ENCODE data around the gene HDAC9. TPM values are rescaled to one million over a fixed set of nuclear protein-coding genes. Genes with fewer than 3 reads are reported as not detected.
A peak's percentile ranks its signal among the peaks of the same experiment; 100 is the strongest.

HDAC9 gene
- total RNA-seq, 1 donor from 2014 or later = 0.52 TPM

GRCh38 chr7:18498341-18498740 lies 2.8 kb downstream of the HDAC9 start:
- H3K27me3 Mint-ChIP-seq (ENCODE audit: low read depth) = no peaks in the 10 kb centered on the region
- no peaks in the 10 kb centered on the region for H3K9me3 Mint-ChIP-seq
- H3K4me1 Mint-ChIP-seq (ENCODE audit: low read depth) = peaks cover 15% of the 10 kb centered on the region
- no peak for DNase-seq (ENCODE audit: low spot score)
- H3K27ac Mint-ChIP-seq = no peak overlapping the region
- no peaks in the 10 kb centered on the region for H3K36me3 Mint-ChIP-seq (ENCODE audit: low read depth)
- intact Hi-C loops (cut with micrococcal nuclease) = no loop called here
- H3K4me3 Mint-ChIP-seq (ENCODE audit: low read depth) = no peak overlapping the region

DNA sequence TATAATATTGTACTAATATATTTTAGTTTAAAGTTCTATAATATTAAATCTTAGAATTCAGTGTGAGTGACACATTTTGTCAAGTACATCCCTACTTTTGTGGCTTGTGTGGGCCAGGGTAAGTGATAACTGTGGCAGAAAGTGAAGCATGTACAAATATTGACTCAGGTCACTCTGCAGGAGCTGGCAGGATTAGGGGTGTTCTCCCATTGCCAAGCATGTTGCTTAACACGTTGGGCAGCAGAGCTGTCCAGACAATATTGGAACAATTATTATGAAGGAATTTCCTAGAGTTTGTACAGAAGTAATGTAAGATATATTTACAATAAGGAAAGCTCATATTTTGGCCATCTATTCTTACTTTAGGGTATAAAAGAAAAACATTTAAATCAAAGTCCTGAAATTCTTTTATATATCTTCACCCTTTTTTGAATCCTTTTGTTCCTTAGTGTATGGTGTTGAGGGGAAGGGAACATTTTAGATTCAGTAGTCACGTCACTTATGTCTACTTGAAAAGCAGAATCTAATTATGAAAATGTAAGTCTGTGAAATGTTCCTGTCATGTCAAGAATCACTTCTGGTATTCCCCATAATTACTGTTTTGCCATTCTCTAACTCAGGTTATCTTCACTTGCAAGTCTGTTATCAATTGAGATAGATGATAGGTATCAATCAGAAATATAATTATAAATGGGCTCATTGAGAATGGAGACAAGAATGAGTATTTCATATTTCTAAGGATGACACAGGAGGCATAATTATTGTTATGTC lies 4.0 kb downstream of the HDAC9 start:
- no peaks in the 10 kb centered on the region for H3K9me3 Mint-ChIP-seq
- no peak overlapping the region for H3K27ac Mint-ChIP-seq
- peaks cover 15% of the 10 kb centered on the region for H3K4me1 Mint-ChIP-seq (ENCODE audit: low read depth)
- DNase-seq (ENCODE audit: low spot score) = no peak
- H3K36me3 Mint-ChIP-seq (ENCODE audit: low read depth) = no peaks in the 10 kb centered on the region
- H3K27me3 Mint-ChIP-seq (ENCODE audit: low read depth) = no peaks in the 10 kb centered on the region
- H3K4me3 Mint-ChIP-seq (ENCODE audit: low read depth) = no peak overlapping the region
- intact Hi-C loops (cut with micrococcal nuclease) = no loop called here

DNA sequence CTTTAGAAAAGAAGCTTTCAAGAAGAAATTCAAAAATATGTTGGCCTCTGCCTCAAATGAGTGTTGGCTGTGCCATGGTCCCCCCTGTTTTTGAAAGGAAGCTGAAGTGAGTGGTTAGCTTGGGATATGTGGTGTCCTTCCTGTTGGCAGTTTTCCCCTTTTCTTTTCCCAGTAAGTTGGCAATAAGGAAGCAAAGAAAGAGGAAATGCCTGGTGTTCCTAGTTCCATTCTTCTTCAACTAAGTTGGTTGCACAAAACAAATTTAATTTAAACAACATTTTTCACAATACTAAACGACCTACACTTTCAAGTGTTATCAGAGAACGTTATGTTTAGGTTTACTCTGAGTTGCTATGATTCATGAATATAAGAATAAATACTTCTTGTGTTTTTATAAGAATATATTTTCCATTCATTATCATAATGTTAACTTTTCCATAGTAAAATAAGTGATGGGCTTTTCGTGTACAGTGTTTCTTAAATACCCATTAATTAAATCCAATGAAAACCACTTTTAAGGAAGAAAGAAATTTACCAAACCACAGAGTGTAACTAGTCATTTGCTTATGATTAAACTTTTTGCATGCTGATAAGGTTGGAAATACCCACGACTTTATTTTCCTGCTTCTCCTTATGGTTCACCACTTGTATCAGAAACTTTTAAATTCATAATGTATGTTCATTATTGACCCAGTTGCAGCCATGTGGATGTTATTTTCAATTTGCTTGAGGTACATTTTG lies 7.7 kb downstream of the HDAC9 start:
- Mint-ChIP-seq H3K27ac (no peak overlapping the region), H3K4me1 (ENCODE audit: low read depth) (no peaks in the 10 kb centered on the region), H3K36me3 (ENCODE audit: low read depth) (no peaks in the 10 kb centered on the region), H3K27me3 (ENCODE audit: low read depth) (no peaks in the 10 kb centered on the region), H3K9me3 (no peaks in the 10 kb centered on the region), H3K4me3 (ENCODE audit: low read depth) (no peak overlapping the region)
- intact Hi-C loops (cut with micrococcal nuclease) = no loop called here
- DNase-seq (ENCODE audit: low spot score) = no peak

GRCh38 chr7:18504965-18505364 lies 9.4 kb downstream of the HDAC9 start:
- DNase-seq (ENCODE audit: low spot score) = no peak
- Mint-ChIP-seq H3K9me3 (no peaks in the 10 kb centered on the region), H3K4me3 (ENCODE audit: low read depth) (no peak overlapping the region), H3K4me1 (ENCODE audit: low read depth) (peaks cover 9% of the 10 kb centered on the region), H3K36me3 (ENCODE audit: low read depth) (no peaks in the 10 kb centered on the region), H3K27ac (no peak overlapping the region), H3K27me3 (ENCODE audit: low read depth) (no peaks in the 10 kb centered on the region)
- intact Hi-C loops (cut with micrococcal nuclease) = no loop called here

- H3K9me3 Mint-ChIP-seq = no peaks in the 10 kb centered on the region
- intact Hi-C loops (cut with micrococcal nuclease) = no loop called here
- no peaks in the 10 kb centered on the region for H3K27me3 Mint-ChIP-seq (ENCODE audit: low read depth)
- no peak overlapping the region for H3K27ac Mint-ChIP-seq
- peaks cover 9% of the 10 kb centered on the region for H3K4me1 Mint-ChIP-seq (ENCODE audit: low read depth)
- DNase-seq (ENCODE audit: low spot score) = no peak
- no peaks in the 10 kb centered on the region for H3K36me3 Mint-ChIP-seq (ENCODE audit: low read depth)
- H3K4me3 Mint-ChIP-seq (ENCODE audit: low read depth) = no peak overlapping the region
Observed at GRCh38 chr7:18505870-18506460, 10.4 kb downstream of the HDAC9 start.

DNA sequence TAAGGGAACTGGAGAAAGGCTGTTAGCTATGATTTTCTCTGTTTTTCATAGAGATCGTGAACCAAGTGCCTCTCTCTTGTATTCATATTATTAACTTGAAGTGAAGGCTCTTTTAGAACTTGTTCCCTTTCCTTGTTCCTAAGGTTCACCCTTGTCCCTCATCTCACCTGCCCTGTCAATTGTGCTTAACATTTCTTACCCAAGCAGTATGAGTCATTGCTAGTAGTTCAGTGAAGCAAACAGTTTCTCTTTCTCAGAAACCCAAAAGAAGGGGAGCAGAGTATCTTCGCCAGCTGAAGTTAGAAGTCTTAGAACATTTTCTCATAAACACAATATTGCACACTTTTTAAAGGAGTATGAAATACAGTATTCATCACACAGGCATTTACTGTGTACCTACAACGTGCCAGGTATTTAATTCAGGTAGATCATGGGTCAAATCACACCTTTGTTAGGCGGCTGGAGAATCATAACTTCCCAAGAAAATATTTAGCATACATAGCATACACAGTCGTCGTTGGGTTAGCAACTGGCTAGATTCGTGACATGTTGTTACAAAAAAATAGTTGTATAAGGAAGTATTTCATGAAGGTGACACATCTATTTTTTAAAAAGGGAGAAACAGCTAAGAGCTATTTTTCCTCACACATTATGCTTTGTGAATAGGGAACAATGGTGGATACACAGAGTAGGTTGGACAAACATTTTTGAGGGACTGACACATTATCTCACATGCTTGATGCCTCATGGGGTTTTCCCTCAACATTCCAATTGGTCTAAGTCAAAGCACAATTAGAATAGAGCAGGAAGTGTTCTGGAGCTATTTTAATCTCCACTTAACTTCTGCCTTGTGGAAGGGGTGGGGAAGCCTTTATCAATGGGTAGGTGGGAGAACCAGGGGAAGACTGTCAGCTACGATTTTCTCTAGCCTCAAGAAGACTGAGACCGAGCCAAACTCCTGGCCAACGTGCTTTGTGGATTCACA lies 13.2 kb downstream of the HDAC9 start:
- peaks cover 9% of the 10 kb centered on the region for H3K4me1 Mint-ChIP-seq (ENCODE audit: low read depth)
- no peaks in the 10 kb centered on the region for H3K36me3 Mint-ChIP-seq (ENCODE audit: low read depth)
- H3K9me3 Mint-ChIP-seq = no peaks in the 10 kb centered on the region
- peak overlapping the region; percentile 15 for H3K4me3 Mint-ChIP-seq (ENCODE audit: low read depth)
- intact Hi-C loops (cut with micrococcal nuclease) = no loop called here
- no peak for DNase-seq (ENCODE audit: low spot score)
- H3K27ac Mint-ChIP-seq = peak overlapping the region; percentile 59
- no peaks in the 10 kb centered on the region for H3K27me3 Mint-ChIP-seq (ENCODE audit: low read depth)

GRCh38 chr7:18509481-18509880 lies 13.9 kb downstream of the HDAC9 start:
- H3K4me3 Mint-ChIP-seq (ENCODE audit: low read depth) = no peak overlapping the region
- intact Hi-C loops (cut with micrococcal nuclease) = no loop called here
- DNase-seq (ENCODE audit: low spot score) = no peak
- H3K36me3 Mint-ChIP-seq (ENCODE audit: low read depth) = no peaks in the 10 kb centered on the region
- H3K27me3 Mint-ChIP-seq (ENCODE audit: low read depth) = no peaks in the 10 kb centered on the region
- no peaks in the 10 kb centered on the region for H3K9me3 Mint-ChIP-seq
- no peak overlapping the region for H3K27ac Mint-ChIP-seq
- H3K4me1 Mint-ChIP-seq (ENCODE audit: low read depth) = peaks cover 9% of the 10 kb centered on the region

GRCh38 chr7:18511351-18512140 lies 16.0 kb downstream of the HDAC9 start:
- Mint-ChIP-seq H3K4me3 (ENCODE audit: low read depth) (no peak overlapping the region), H3K27me3 (ENCODE audit: low read depth) (no peaks in the 10 kb centered on the region), H3K27ac (no peak overlapping the region), H3K36me3 (ENCODE audit: low read depth) (no peaks in the 10 kb centered on the region), H3K4me1 (ENCODE audit: low read depth) (peaks cover 9% of the 10 kb centered on the region), H3K9me3 (no peaks in the 10 kb centered on the region)
- intact Hi-C loops (cut with micrococcal nuclease) = no loop called here
- DNase-seq (ENCODE audit: low spot score) = no peak

DNA sequence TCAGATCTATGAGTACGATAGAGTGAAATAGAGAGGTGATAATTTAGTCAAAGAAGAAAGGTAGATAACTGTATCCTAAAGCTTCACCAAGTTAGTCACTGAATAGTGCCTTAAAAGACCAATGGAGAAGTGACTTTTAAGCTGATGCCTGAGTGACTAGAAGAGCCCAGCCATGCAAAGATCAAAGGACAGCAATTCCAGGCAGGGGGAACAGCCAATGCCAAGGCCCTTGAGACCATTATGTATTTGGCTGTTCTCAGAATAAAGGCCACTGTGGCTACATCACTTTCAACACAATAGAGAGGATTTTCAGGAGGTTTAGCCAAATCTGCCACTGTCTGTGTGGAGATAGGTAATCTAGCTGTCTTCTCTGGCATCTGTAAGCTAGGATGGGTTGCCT lies 17.8 kb downstream of the HDAC9 start:
- H3K27me3 Mint-ChIP-seq (ENCODE audit: low read depth) = no peaks in the 10 kb centered on the region
- no peak overlapping the region for H3K27ac Mint-ChIP-seq
- no peaks in the 10 kb centered on the region for H3K36me3 Mint-ChIP-seq (ENCODE audit: low read depth)
- intact Hi-C loops (cut with micrococcal nuclease) = no loop called here
- no peak for DNase-seq (ENCODE audit: low spot score)
- H3K9me3 Mint-ChIP-seq = no peaks in the 10 kb centered on the region
- H3K4me3 Mint-ChIP-seq (ENCODE audit: low read depth) = no peak overlapping the region
- H3K4me1 Mint-ChIP-seq (ENCODE audit: low read depth) = peaks cover 9% of the 10 kb centered on the region

GRCh38 chr7:18515067-18515466 lies 19.5 kb downstream of the HDAC9 start:
- no peak overlapping the region for H3K4me3 Mint-ChIP-seq (ENCODE audit: low read depth)
- no peaks in the 10 kb centered on the region for H3K4me1 Mint-ChIP-seq (ENCODE audit: low read depth)
- intact Hi-C loops (cut with micrococcal nuclease) = no loop called here
- no peaks in the 10 kb centered on the region for H3K27me3 Mint-ChIP-seq (ENCODE audit: low read depth)
- H3K9me3 Mint-ChIP-seq = no peaks in the 10 kb centered on the region
- H3K27ac Mint-ChIP-seq = no peak overlapping the region
- no peaks in the 10 kb centered on the region for H3K36me3 Mint-ChIP-seq (ENCODE audit: low read depth)
- DNase-seq (ENCODE audit: low spot score) = no peak

DNA sequence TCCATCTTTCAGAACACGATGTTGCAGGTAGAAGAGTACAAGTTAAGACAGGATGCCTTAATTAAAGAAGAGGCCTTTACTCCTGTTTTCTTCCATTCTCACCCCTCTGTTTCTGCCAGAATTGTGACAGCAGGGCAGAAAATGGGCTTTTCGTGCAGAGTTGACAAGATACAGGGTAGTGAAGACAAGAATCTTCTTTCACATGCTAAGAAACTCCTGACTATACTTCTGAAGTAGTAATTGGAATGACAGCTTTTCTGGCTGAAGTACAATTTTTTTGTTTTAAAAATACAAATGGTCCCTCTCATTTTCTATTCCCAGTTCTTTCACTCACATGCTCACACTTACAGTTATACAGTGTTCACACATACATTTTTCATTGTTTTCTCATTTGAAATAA lies 22.1 kb downstream of the HDAC9 start:
- no peaks in the 10 kb centered on the region for H3K4me1 Mint-ChIP-seq (ENCODE audit: low read depth)
- no peak for DNase-seq (ENCODE audit: low spot score)
- H3K27me3 Mint-ChIP-seq (ENCODE audit: low read depth) = no peaks in the 10 kb centered on the region
- H3K27ac Mint-ChIP-seq = no peak overlapping the region
- H3K36me3 Mint-ChIP-seq (ENCODE audit: low read depth) = no peaks in the 10 kb centered on the region
- no peaks in the 10 kb centered on the region for H3K9me3 Mint-ChIP-seq
- H3K4me3 Mint-ChIP-seq (ENCODE audit: low read depth) = no peak overlapping the region
- intact Hi-C loops (cut with micrococcal nuclease) = no loop called here

DNA sequence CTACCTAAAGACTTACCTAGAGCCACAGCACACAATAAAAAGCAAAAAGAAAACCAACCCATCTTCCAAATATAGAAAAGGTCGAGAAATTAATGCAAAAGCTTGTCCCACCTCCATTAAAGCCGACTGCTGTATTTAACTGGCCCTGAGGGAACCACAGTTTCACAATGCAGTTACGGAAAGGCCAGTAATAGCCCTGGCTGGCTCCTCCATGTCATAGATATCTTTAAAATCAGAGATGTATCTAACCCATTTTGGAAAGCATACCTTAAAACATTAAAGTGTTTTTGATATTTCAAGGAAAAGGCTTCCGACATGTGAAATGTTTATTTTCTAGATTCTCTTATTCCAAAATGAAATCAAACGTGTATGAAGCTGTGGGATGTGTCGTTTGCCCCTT lies 23.0 kb downstream of the HDAC9 start:
- H3K27ac Mint-ChIP-seq = no peak overlapping the region
- no peaks in the 10 kb centered on the region for H3K9me3 Mint-ChIP-seq
- H3K4me3 Mint-ChIP-seq (ENCODE audit: low read depth) = no peak overlapping the region
- no peaks in the 10 kb centered on the region for H3K4me1 Mint-ChIP-seq (ENCODE audit: low read depth)
- intact Hi-C loops (cut with micrococcal nuclease) = no loop called here
- no peaks in the 10 kb centered on the region for H3K27me3 Mint-ChIP-seq (ENCODE audit: low read depth)
- DNase-seq (ENCODE audit: low spot score) = no peak
- no peaks in the 10 kb centered on the region for H3K36me3 Mint-ChIP-seq (ENCODE audit: low read depth)
